ENCODE results near the gene RCE1. TPM values are rescaled to one million over a fixed set of nuclear protein-coding genes. Genes with fewer than 3 reads are reported as not detected.

The RCE1 gene
- total RNA-seq, 1 experiment from 2014 or later = 43.7 TPM

DNA sequence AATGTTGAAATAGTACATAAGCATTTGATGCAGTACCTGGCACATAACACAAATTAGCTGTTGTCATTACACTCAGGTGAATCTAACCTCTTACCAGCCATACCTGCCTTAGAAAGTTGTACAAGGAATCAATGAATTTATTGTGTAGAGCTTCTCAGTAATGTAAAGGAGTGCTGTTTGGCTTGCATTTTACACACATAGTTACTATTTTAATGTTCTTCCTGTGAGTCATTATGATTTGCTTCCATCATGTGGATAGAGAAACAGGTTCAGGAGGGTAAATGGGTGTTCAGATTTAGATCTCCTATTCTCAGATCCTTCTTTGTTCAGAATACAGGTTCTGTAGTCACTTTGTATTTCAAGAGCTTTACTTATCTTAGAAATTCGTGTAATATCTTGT is 27.6 kb upstream of the RCE1 start:
- DNase-seq (ENCODE audit: low read depth, low spot score) (peak; percentile 10), ATAC-seq (no peak; the same call in 1 of the 2 replicates)
- ChIA-PET CTCF (no interaction called here), POLR2A (no interaction called here)
- Histone ChIP-seq H3K36me3 (ENCODE audit: control insufficient read depth, insufficient read depth, low read length) (no peaks in the 10 kb centered on the region), H3K9me3 (ENCODE audit: control insufficient read depth, insufficient read depth, low read depth, low read length) (no peaks in the 10 kb centered on the region), H3K4me3 (ENCODE audit: low read depth in 2 of 2, low read length in 2 of 2) (no peak overlapping the region), H3K27ac (ENCODE audit: low read length) (no peak overlapping the region), H3K27me3 (ENCODE audit: control insufficient read depth, insufficient read depth, low read length) (no peaks in the 10 kb centered on the region), H3K4me1 (ENCODE audit: control insufficient read depth, insufficient read depth, low read length) (no peaks in the 10 kb centered on the region)
- in situ Hi-C loops (cut with HindIII; ENCODE audit: low pct_unique_long_range_greater_than_20kb, low sequenced_read_pairs) (no loop called here), intact Hi-C loops (cut with micrococcal nuclease; ENCODE audit: unreplicated experiment) (no loop called here)
- no TSS peak for BruUV-seq (replicated peaks)
- TF ChIP-seq POLR2AphosphoS5 (IDR thresholded peaks at IDR 0.05; ENCODE audit: low read depth, low read length) = no peak
- TF ChIP-seq, protein P1, sequence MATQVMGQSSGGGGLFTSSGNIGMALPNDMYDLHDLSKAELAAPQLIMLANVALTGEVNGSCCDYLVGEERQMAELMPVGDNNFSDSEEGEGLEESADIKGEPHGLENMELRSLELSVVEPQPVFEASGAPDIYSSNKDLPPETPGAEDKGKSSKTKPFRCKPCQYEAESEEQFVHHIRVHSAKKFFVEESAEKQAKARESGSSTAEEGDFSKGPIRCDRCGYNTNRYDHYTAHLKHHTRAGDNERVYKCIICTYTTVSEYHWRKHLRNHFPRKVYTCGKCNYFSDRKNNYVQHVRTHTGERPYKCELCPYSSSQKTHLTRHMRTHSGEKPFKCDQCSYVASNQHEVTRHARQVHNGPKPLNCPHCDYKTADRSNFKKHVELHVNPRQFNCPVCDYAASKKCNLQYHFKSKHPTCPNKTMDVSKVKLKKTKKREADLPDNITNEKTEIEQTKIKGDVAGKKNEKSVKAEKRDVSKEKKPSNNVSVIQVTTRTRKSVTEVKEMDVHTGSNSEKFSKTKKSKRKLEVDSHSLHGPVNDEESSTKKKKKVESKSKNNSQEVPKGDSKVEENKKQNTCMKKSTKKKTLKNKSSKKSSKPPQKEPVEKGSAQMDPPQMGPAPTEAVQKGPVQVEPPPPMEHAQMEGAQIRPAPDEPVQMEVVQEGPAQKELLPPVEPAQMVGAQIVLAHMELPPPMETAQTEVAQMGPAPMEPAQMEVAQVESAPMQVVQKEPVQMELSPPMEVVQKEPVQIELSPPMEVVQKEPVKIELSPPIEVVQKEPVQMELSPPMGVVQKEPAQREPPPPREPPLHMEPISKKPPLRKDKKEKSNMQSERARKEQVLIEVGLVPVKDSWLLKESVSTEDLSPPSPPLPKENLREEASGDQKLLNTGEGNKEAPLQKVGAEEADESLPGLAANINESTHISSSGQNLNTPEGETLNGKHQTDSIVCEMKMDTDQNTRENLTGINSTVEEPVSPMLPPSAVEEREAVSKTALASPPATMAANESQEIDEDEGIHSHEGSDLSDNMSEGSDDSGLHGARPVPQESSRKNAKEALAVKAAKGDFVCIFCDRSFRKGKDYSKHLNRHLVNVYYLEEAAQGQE (IDR thresholded peaks at IDR 0.05; ENCODE audit: insufficient read depth in 1 of 2, low read depth in 2 of 2, low read length in 1 of 2) = no peak
- no peak for TF ChIP-seq TCF7L2 (IDR thresholded peaks at IDR 0.05; ENCODE audit: low read depth, low read length)
- no peak for TF ChIP-seq CTCF (IDR thresholded peaks at IDR 0.05)
- no peak for TF ChIP-seq SIN3A (IDR thresholded peaks at IDR 0.05; ENCODE audit: borderline replicate concordance, insufficient read depth, low read depth, low read length)

- H3K4me1 ChIP-seq (ENCODE audit: control insufficient read depth, insufficient read depth, low read length) = no peaks in the 10 kb centered on the region
- POLR2A ChIA-PET = no interaction called here
- no peak for ATAC-seq
- BruUV-seq (replicated peaks) = no TSS peak
- DNase-seq (ENCODE audit: low read depth, low spot score) = no peak
- no peak overlapping the region for H3K27ac ChIP-seq (ENCODE audit: low read length)
- in situ Hi-C loops (cut with HindIII; ENCODE audit: low pct_unique_long_range_greater_than_20kb, low sequenced_read_pairs) (no loop called here), intact Hi-C loops (cut with micrococcal nuclease; ENCODE audit: unreplicated experiment) (no loop called here)
- TF ChIP-seq TCF7L2 (IDR thresholded peaks at IDR 0.05; ENCODE audit: low read depth, low read length) (no peak), SIN3A (IDR thresholded peaks at IDR 0.05; ENCODE audit: borderline replicate concordance, insufficient read depth, low read depth, low read length) (no peak), POLR2AphosphoS5 (IDR thresholded peaks at IDR 0.05; ENCODE audit: low read depth, low read length) (no peak), CTCF (IDR thresholded peaks at IDR 0.05) (no peak)
- TF ChIP-seq, protein P1 (IDR thresholded peaks at IDR 0.05; ENCODE audit: insufficient read depth in 1 of 2, low read depth in 2 of 2, low read length in 1 of 2) = no peak
- H3K36me3 ChIP-seq (ENCODE audit: control insufficient read depth, insufficient read depth, low read length) = no peaks in the 10 kb centered on the region
- H3K4me3 ChIP-seq (ENCODE audit: low read depth in 2 of 2, low read length in 2 of 2) = no peak overlapping the region
- CTCF ChIA-PET = no interaction called here
- H3K27me3 ChIP-seq (ENCODE audit: control insufficient read depth, insufficient read depth, low read length) = no peaks in the 10 kb centered on the region
- H3K9me3 ChIP-seq (ENCODE audit: control insufficient read depth, insufficient read depth, low read depth, low read length) = no peaks in the 10 kb centered on the region
Measured at GRCh38 chr11:66818231-66818955, 24.8 kb upstream of the RCE1 start.

All from Panc1 (cell line).